H9 (cell line): ENCODE measurements around the gene DSTN. TPM values are rescaled to one million over a fixed set of nuclear protein-coding genes. Genes with fewer than 3 reads are reported as not detected.

ENCODE experiments used
- DNase-seq: peaks from one replicate; pipeline ENCODE4 v3.0.0-alpha.2; 2017
- H2AFZ ChIP-seq: one replicate; pipeline ENCODE4 v1.6.1; 2013; ENCODE audit warnings: mild to moderate bottlenecking, low read length, control low read depth, moderate library complexity
- H2AK5ac ChIP-seq: 2 replicates; pipeline ENCODE4 v1.6.1; 2013; ENCODE audit warnings: low read length, control low read depth, mixed read lengths; ENCODE audit not compliant: insufficient read length
- H2BK120ac ChIP-seq: one replicate; pipeline ENCODE4 v1.6.1; 2013; ENCODE audit warnings: low read depth, mild to moderate bottlenecking, low read length, control low read depth, inconsistent platforms; ENCODE audit not compliant: poor library complexity, severe bottlenecking
- H2BK12ac ChIP-seq: 2 replicates; pipeline ENCODE4 v1.6.1; 2013; ENCODE audit warnings: low read length, control low read depth, mixed read lengths, low read depth; ENCODE audit not compliant: insufficient read length
- H2BK15ac ChIP-seq: 2 replicates; pipeline ENCODE4 v1.6.1; 2013; ENCODE audit warnings: low read depth, low read length, control low read depth
- H2BK20ac ChIP-seq: one replicate; pipeline ENCODE4 v1.6.1; 2013; ENCODE audit warnings: low read depth, mild to moderate bottlenecking, low read length, control low read depth, inconsistent platforms; ENCODE audit not compliant: poor library complexity, severe bottlenecking
- H2BK5ac ChIP-seq: 2 replicates; pipeline ENCODE4 v1.6.1; 2013; ENCODE audit warnings: low read length, control low read depth, mixed read lengths; ENCODE audit not compliant: insufficient read length
- H3K14ac ChIP-seq: 2 replicates; pipeline ENCODE4 v1.6.1; 2013; ENCODE audit warnings: low read length, control low read depth; ENCODE audit not compliant: insufficient read depth
- H3K18ac ChIP-seq: 2 replicates; pipeline ENCODE4 v1.6.1; 2013; ENCODE audit warnings: low read depth, mild to moderate bottlenecking, mixed read lengths, low read length, control low read depth; ENCODE audit not compliant: insufficient read length
- H3K23ac ChIP-seq: 2 replicates; pipeline ENCODE4 v1.6.1; 2013; ENCODE audit warnings: low read length, control low read depth, mixed read lengths, low read depth; ENCODE audit not compliant: insufficient read length
- H3K23me2 ChIP-seq: 2 replicates; pipeline ENCODE4 v1.6.1; 2013; ENCODE audit warnings: low read depth, mild to moderate bottlenecking, mixed read lengths, low read length, control low read depth; ENCODE audit not compliant: insufficient read length, poor library complexity, severe bottlenecking
- H3K27ac ChIP-seq: 2 replicates; pipeline ENCODE4 v1.5.1; 2013; ENCODE audit warnings: low read length, control low read depth, mixed read lengths, low read depth; ENCODE audit not compliant: insufficient read length
- H3K27me3 ChIP-seq: 2 replicates; pipeline ENCODE4 v1.6.1; 2013; ENCODE audit warnings: low read length, control low read depth, inconsistent platforms; ENCODE audit not compliant: insufficient read depth
- H3K4ac ChIP-seq: 2 replicates; pipeline ENCODE4 v1.6.1; 2013; ENCODE audit warnings: low read depth, mild to moderate bottlenecking, control low read depth, inconsistent platforms, low read length, moderate library complexity
- H3K4me1 ChIP-seq: 2 replicates; pipeline ENCODE4 v1.6.1; 2013; ENCODE audit warnings: low read length, control low read depth, inconsistent platforms; ENCODE audit not compliant: insufficient read depth
- H3K4me2 ChIP-seq: 2 replicates; pipeline ENCODE4 v1.6.1; 2013; ENCODE audit warnings: low read length, control low read depth, mixed read lengths; ENCODE audit not compliant: insufficient read length, insufficient read depth
- H3K56ac ChIP-seq: 2 replicates; pipeline ENCODE4 v1.6.1; 2013; ENCODE audit warnings: low read depth, mild to moderate bottlenecking, mixed read lengths, low read length, control low read depth; ENCODE audit not compliant: insufficient read length
- H3K79me1 ChIP-seq: 2 replicates; pipeline ENCODE4 v1.6.1; 2013; ENCODE audit warnings: low read depth, mild to moderate bottlenecking, moderate library complexity, low read length, control low read depth, inconsistent platforms; ENCODE audit not compliant: insufficient read depth, poor library complexity, severe bottlenecking
- H3K79me2 ChIP-seq: 2 replicates; pipeline ENCODE4 v1.6.1; 2013; ENCODE audit warnings: low read length, control low read depth, inconsistent platforms; ENCODE audit not compliant: insufficient read depth
- H3K9ac ChIP-seq: 2 replicates; pipeline ENCODE4 v1.6.1; 2013; ENCODE audit warnings: low read length, control low read depth, mixed read lengths; ENCODE audit not compliant: insufficient read length; ENCODE audit errors: extremely low read depth
- H3K9me3 ChIP-seq: one replicate; pipeline ENCODE4 v1.6.1; 2013; ENCODE audit warnings: low read depth, low read length, inconsistent platforms; ENCODE audit not compliant: control insufficient read depth
- H3T11ph ChIP-seq: one replicate; pipeline ENCODE4 v1.6.1; 2013; ENCODE audit warnings: mild to moderate bottlenecking, low read length, control low read depth, inconsistent platforms
- H4K20me1 ChIP-seq: one replicate; pipeline ENCODE4 v1.6.1; 2013; ENCODE audit not compliant: control insufficient read depth, insufficient read length, insufficient read depth
- H4K5ac ChIP-seq: 2 replicates; pipeline ENCODE4 v1.6.1; 2013; ENCODE audit warnings: low read depth, mild to moderate bottlenecking, mixed read lengths, low read length, control low read depth; ENCODE audit not compliant: insufficient read length
- H4K8ac ChIP-seq: replicated peaks from 2 replicates; pipeline ENCODE4 v1.6.1; 2013; ENCODE audit warnings: low read length, control low read depth, mixed read lengths, low read depth; ENCODE audit not compliant: insufficient read length
- H4K91ac ChIP-seq: 2 replicates; pipeline ENCODE4 v1.6.1; 2013; ENCODE audit warnings: low read depth, mild to moderate bottlenecking, moderate library complexity, mixed read lengths, low read length, control low read depth; ENCODE audit not compliant: insufficient read length
- H3K27ac Mint-ChIP-seq, 3 experiments: 2 replicates in 2 of 3; 3 replicates in 1 of 3; pipeline ENCODE4 v1.8.0; 2020 to 2021; ENCODE audit warnings: mixed read lengths in 3 of 3, mild to moderate bottlenecking in 1 of 3, moderate library complexity in 1 of 3
- H3K27me3 Mint-ChIP-seq: 2 replicates; pipeline ENCODE4 v1.8.0; 2021; ENCODE audit warnings: low read depth, mild to moderate bottlenecking, moderate library complexity, mixed read lengths
- H3K36me3 Mint-ChIP-seq, 3 experiments: 2 replicates in 2 of 3; 3 replicates in 1 of 3; pipeline ENCODE4 v1.8.0; 2020 to 2021; ENCODE audit warnings: low read depth in 3 of 3, mixed read lengths in 3 of 3; ENCODE audit not compliant: insufficient read depth in 1 of 3
- H3K4me1 Mint-ChIP-seq, 2 experiments: 2 replicates each; pipeline ENCODE4 v1.8.0; 2020; ENCODE audit warnings: mixed read lengths in 2 of 2
- H3K4me3 Mint-ChIP-seq, 2 experiments: 2 replicates in 1 of 2; 3 replicates in 1 of 2; pipeline ENCODE4 v1.8.0; 2020 to 2021; ENCODE audit warnings: mild to moderate bottlenecking in 2 of 2, mixed read lengths in 2 of 2, moderate library complexity in 1 of 2
- H3K9me3 Mint-ChIP-seq, 2 experiments: 2 replicates in 1 of 2; 3 replicates in 1 of 2; pipeline ENCODE4 v1.8.0; 2020; ENCODE audit warnings: mild to moderate bottlenecking in 2 of 2, mixed read lengths in 2 of 2, moderate library complexity in 1 of 2
- CTCF ChIP-seq: fragments of 200-600 bp; sonication (generic); conservative IDR thresholded peaks from 3 replicates; pipeline ENCODE4 v1.8.0; 2021; ENCODE audit warnings: antibody characterized with exemption, mild to moderate bottlenecking
- WGBS: extraction: QIAGEN DNeasy Blood & Tissue Kit; methylation state at CpG from one replicate; pipeline ENCODE4 v1.1.7; 2013; ENCODE audit warnings: missing lambda C conversion rate, low lambda C conversion rate, mixed read lengths; ENCODE audit not compliant: insufficient read length; ENCODE audit errors: extremely low coverage; 5-methylcytosine and 5-hydroxymethylcytosine counted together
- total RNA-seq: library from RNA; stranded (reverse); gene quantifications from 2 replicates; pipeline ENCODE4 v1.2.1, GENCODE V29; 2021

Gene DSTN
- total RNA-seq, 1 experiment from 2014 or later: 145 TPM

GRCh38 chr20:17538517-17539170, 31.2 kb upstream of the DSTN start:
- Histone ChIP-seq H3K9me3 (no peaks in the 10 kb centered on the region), H2BK12ac (no peak overlapping the region), H2BK15ac (no peak overlapping the region), H3K79me1 (no peaks in the 10 kb centered on the region), H2AFZ (no peak overlapping the region), H3K4ac (no peak overlapping the region), H3K27ac (no peak overlapping the region), H2BK120ac (no peak overlapping the region), H2AK5ac (no peak overlapping the region), H4K5ac (no peak overlapping the region), H3K14ac (no peak overlapping the region), H3K9ac (no peak overlapping the region), H3K56ac (no peak overlapping the region), H4K8ac (no peak overlapping the region), H3K4me2 (no peak overlapping the region), H3K23ac (no peak overlapping the region), H3K4me1 (peaks cover 3% of the 10 kb centered on the region; the same call in 1 of the 2 replicates), H4K91ac (no peak overlapping the region), H2BK20ac (no peak overlapping the region), H2BK5ac (no peak overlapping the region), H3K27me3 (no peaks in the 10 kb centered on the region), H4K20me1 (no peaks in the 10 kb centered on the region), H3T11ph (no peak overlapping the region), H3K79me2 (no peaks in the 10 kb centered on the region), H3K18ac (no peak overlapping the region), H3K23me2 (no peaks in the 10 kb centered on the region)
- Mint-ChIP-seq H3K27me3 (no peaks in the 10 kb centered on the region), H3K4me3 (no peak overlapping the region), H3K36me3 (peaks cover 0 to 2% (median 0%) of the 10 kb centered on the region in 3 experiments; a peak in 1 of 7 replicates), H3K4me1 (peaks cover 15 to 17% of the 10 kb centered on the region in 2 experiments), H3K27ac (no peak overlapping the region), H3K9me3 (peaks cover 0 to 4% of the 10 kb centered on the region in 2 experiments; a peak in 3 of 5 replicates)
- no CpG with 5 or more reads among the region's 7 CpGs for WGBS
- TF ChIP-seq CTCF: no peak
- no peak for DNase-seq
